Hindlimb muscle (tissue), 1 donor: ENCODE data around the gene PIK3C3. TPM values are rescaled to one million over a fixed set of nuclear protein-coding genes. Genes with fewer than 3 reads are reported as not detected.
"Not testable (repeated sequence)": the region's sequence is repeated elsewhere in the genome, so short reads cannot be mapped to it uniquely, and the experiment has no call there.

ENCODE experiments used
- DNase-seq: peaks from one replicate; pipeline ENCODE4 v3.0.0-alpha.2; 2013
- polyA plus RNA-seq: library from polyadenylated mRNA; unstranded; fragments of 120-200 nt; gene quantifications from one replicate; pipeline ENCODE4 v1.2.1, GENCODE V29; 2013; ENCODE audit not compliant: insufficient read length

The PIK3C3 gene
- polyA plus RNA-seq, 1 donor = 30.9 TPM

DNA sequence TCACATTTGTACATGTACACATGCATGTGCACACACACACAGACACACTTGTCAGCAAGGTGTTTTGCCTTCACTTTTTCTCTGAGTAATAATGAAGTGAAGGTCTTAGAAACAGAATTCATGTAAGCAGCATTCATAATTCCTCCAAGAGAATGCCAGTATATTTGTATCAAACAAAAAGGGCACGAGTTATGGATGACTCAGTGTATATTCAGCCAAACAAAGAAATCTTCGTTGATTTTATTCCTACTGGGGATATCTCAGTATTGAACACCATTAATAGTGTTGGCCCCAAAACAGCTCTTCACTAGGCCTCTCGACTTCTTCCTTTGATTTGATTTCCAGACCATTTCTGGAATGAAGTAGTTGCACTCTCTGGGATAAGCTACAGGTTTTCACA, 125.3 kb downstream of the PIK3C3 start:
- DNase-seq = no peak

DNA sequence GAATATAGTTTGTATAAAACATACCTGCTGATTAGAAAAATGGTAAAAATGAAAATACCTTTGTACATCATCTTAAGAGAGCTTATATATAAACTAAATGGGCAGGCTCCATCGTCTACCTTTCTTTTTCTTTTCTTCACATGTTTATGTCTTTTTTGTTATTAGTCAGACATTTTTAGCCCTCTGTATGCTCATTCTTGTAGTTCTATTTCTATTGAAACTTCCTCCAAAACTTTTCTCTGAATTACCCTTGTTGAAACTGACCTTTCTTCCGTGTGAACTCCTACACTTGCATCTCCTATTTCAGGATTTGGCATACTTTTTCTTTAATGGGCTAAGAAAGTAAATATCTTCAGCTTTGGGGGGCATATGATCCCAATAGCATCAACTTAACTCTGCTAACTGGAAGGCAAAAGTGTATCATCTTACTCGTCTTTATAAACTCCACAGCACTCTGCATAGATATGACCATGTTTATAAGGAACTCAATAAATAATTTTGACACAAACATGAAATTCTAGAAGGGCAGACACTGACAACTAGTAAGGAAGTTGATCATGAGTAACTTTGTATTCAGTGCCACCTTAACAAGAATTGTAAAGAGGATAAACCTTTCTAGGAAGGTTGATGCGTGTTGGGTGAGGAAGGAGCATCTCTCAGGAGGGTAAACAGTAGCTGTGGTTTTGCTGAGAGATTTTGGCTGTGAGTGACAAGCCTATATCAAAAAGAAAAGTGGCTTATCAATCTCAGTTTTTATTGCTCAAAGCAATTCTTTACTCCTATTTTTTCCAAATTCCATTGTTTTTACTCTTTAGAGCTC, 127.6 kb downstream of the PIK3C3 start:
- no peak for DNase-seq

DNA sequence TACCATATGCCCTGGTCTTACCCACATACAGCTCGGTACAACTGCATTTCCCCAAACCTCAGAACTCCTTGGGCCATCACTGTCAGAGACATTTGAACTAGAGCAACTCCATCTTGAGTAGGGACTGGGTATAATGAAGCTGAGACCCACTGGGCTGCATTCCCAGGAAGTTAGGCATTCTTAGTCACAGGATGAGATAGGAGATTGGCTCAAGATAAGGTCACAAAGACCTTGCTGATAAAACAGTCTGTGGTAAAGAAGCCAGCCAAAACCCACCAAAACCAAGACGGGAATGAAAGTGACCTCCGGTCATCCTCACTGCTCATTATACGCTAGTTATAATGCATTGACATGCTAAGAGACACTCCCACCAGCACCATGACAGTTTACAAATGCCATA, 131.3 kb downstream of the PIK3C3 start:
- no peak for DNase-seq

DNA sequence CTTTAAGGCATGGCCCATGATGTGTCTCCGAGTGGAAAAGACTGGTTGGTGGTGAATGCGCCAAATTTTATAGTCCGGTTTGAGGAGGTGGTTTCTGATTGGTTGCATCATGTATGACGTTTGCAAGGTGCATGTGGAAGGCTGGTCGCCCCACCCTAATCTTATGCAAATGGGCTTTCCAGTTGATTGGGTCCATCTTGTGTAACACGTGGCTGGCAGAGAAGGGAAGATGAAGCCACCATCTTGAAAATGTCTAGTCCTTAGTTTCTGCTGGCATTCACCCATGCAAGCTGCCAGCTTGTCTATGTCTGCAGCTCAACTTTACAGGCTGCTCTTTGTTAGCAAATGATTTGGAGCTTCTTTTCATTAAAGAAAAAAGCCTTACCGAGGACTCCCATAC, 132.2 kb downstream of the PIK3C3 start:
- DNase-seq = no peak

DNA sequence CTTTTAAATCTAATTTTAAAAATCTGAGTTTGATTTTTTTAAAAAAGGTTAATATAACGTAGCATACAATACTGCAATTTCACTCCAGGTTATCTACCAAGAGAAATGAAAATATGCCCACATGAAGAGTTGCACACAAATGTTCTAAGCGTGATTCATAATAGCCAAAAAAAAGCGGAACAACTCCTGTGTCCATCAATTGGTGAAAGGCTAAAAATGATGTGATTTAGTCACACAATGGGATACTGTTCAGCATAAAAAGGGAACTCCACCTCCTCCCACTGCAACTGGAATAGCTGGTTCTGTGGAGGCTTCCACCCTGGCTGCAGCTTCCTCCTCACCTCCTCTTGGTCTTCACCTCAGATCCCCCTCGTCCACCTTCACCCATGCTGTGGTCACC, 132.8 kb downstream of the PIK3C3 start:
- DNase-seq = no peak

DNA sequence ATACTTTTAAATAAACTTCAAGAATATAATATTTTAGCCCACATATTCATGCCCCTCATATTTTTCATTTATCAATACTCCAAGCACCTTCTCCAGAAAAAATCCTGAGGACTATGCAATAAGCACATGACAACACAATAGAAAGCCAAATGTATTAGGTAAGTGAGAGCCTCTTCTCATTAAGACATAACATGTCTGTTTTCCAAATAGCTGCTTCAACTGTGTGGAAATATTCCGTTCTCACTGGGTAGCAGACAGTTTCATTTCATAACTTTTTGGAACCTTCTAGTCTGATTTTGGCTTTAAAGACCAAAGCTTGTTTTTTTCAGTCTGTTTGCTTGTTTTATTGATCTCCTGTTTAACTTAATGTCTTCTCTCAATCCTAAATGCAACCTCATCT, 137.8 kb downstream of the PIK3C3 start:
- DNase-seq = no peak

DNA sequence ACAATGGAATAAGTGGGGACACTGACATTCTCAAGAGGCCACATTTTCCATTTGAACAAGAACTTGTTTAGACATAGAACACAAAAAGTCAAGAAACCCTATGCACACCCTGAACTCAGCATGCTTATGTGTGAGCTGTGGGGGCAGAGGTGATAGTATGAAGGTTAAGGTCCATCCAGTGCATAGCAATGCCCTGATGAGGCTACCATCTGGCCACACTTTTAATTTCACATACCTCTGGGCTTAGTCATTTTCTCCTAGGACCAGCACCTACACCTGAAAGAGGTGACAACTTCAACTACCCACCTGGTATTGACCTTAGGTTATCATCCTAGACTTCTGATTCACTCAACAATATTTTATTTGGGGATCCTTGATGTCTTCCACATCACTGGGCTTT, 139.8 kb downstream of the PIK3C3 start:
- DNase-seq = no peak

DNA sequence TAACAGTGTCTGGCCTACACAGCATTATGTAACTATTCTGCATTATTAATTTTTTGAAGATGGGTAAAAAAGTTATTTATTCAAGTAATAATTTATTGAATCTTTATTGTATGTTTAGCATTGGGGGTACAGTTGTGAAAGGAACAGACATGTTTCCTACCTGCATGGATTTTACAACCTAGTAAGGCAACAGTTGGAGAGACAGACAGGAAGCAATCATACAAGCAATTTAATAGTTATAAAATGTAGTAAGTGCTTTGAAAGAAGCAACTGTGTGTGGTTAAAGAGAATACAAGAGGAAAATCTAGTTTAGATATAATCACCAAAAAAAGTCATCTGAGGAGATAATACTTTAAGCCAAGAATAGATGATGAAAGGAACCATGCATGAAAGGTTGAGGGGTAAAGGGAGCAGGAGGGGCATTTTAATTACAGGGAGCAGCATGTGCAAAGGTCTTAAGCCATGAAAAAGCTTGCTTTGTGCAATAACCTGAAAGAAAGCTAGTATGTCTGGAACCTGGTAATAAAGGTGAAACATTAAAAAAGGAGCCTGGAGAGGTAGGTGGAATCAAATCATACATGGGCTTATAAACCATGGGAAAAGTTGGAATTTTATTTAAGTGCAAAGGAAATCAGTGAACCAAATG, 140.8 kb downstream of the PIK3C3 start:
- DNase-seq = no peak

DNA sequence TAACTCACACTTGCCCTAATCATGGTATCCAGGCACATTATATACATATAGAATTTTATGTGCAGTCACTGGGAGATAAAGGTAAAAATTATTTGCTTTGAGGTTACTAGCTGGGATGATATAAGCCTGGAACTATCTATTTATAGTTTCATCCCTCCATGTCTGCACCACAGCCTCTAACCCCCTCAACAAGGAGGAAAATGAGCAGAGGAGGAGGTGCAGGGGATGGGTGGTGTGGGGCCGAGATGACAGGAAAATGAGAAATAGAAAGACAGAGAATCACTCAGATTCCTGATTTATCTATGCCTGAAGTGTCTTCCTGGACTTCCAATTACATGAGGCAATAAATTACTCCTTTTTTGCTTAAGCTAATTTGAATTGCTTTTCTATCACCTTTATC, 145.2 kb downstream of the PIK3C3 start:
- DNase-seq = no peak

DNA sequence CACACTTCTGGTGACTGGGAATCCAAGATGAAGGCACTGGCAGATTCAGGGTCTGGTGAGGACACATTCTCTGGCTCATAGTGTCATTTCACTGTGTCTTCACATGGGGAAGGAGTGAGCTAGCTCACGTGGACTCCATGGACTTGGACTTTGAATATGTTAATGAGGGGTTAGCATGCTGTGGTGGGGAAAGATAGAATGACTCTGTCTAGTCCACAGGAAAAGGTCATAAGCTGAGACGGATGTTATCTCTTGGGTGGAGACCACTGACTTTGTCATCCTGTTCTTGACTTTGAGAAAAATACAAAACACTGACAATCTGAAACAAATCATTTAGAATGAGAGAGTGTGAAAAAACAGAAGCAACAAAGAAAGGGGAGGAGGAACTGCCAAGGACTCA, 145.9 kb downstream of the PIK3C3 start:
- DNase-seq = no peak

DNA sequence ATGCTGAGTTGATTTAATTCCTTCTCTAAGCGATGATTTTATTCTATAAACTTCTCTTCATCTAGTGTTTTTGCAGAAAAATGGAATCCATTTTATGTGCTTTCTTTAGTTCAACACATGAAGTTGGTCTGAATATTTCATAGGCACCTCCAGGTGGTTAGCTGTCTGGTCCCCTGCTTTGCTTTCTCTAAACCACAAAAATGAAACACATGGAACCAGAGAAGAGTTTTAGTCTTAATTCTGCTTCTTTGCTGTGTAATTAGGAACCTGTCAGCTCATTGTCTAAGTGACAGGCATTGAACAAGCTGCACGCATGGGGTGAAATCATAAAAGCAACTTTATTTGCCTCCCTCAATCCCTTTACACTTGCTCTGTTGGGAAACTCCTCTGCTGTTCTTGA, 150.4 kb downstream of the PIK3C3 start:
- no peak for DNase-seq

DNA sequence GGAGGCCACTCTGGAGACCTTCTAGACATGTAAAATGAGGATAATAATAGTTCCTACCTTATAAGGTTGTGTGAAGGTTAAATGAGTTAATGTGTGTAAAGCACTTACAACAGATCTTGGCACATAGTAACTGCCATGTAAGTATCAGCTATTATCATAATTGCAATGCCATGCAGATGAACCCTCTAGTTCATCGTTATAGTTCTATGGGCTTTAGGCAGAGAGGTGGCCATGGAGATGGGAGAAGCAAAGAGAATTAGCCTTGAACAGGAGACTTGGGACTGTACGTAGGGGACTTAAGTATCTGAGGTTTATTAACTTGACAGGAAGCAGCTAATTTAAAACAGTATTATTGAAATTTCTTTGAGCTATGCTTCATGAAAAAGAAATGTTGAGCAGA, 151.8 kb downstream of the PIK3C3 start:
- no peak for DNase-seq

DNA sequence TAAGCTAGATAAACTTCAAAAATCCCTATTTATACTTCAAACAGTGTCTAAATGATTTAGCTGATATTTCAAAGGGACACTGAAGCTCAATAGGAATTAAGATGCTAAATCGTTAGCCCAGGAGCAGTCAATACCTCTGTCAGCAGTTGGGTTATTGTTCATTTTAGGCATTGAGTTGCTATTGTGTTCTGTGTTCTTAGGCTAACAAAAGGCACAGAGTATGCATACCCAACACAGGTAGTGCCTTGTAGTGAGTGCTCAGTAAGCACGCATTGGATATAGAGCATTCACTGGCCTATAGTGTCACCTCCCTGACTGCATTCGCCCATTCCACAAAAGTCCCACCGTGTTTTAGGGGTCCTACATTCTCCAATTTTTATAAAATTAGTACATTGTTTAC, 152.3 kb downstream of the PIK3C3 start:
- no peak for DNase-seq

DNA sequence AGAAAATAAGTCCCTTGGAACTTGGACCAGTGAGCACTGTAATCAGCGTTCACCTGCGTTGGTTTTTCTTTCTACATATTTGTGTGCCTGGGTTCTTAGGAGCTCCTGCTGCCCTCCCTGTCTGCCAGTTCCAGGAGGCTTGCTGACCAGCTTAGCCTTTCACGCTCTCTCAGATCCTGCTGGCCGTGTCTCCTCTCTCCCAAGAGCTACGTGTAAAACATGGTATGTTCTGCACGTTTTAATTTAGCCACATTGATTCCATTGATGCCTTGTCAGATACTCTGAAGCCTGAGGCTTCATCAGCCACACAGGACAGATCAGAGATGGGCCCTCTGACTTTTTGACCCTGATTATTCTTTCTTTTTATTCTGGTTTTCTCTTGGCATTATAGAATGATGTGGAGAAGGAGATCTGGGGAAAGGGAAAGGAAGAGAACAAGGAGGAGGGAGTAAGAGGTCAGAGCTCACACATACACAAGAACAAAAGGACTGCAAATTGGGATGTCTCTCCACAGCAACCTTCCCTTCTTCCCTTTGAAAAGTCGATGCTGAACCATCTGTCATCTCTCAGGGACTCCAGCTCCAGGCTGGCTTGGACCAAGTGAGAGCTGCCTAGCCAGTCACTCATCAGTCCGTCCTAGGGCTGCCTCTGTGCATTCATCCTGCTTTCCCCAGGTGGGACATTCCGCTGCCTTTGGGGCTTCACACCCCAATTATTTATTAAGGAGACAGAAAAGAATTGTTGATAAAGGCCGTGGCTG, 152.8 kb downstream of the PIK3C3 start:
- DNase-seq = no peak

DNA sequence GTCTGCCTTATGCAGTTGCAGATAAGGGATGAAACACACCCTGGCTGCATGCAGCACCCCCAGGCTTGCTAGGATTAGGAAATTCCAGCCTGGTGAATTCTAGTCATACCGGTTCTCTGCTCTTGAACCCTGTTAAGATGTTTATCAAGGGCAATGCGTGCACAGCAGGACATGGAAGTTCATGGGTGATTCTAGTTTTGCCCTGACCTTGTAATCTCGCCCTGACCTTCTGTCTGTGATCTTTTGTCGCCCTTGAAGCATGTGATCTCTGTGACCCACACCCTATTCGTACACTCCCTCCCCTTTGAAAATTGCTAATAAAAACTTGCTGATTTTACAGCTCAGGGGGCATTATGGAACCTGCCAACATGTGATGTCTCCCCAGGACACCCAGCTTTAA, 157.1 kb downstream of the PIK3C3 start:
- not testable (repeated sequence) for DNase-seq

DNA sequence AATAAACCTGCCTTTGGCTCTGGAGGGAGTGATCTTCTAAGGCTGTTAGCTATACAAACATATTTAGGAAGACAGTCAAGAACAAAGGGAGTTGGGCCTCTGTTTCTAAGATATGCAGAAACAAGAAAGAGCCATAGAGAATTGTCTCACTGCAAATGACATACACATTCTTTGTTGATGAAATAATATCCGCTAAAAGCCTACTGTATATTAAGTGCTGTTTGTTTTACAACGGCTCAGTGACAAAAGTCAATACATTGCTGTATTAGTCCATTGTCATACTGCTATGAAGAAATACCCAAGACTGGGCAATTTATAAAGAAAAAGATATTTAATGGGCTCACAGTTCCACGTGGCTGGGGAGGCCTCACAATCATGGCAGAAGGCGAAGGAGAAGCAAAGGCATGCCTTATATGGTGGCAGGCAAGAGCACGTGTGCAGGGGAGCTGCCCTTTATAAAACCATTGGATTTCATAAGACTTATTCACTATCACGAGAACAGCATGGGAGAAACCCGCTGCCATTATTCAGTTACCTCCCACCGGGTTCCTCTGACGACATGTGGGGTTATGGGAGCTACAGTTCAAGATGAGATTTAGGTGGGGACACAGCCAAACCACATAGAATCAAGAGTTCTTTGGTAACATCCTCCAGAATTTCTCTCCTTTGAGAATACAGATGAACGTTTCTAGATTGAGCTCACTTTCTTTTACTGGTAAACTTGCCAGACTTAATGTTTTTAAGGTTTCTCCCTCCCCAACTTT, 157.8 kb downstream of the PIK3C3 start:
- no peak for DNase-seq

DNA sequence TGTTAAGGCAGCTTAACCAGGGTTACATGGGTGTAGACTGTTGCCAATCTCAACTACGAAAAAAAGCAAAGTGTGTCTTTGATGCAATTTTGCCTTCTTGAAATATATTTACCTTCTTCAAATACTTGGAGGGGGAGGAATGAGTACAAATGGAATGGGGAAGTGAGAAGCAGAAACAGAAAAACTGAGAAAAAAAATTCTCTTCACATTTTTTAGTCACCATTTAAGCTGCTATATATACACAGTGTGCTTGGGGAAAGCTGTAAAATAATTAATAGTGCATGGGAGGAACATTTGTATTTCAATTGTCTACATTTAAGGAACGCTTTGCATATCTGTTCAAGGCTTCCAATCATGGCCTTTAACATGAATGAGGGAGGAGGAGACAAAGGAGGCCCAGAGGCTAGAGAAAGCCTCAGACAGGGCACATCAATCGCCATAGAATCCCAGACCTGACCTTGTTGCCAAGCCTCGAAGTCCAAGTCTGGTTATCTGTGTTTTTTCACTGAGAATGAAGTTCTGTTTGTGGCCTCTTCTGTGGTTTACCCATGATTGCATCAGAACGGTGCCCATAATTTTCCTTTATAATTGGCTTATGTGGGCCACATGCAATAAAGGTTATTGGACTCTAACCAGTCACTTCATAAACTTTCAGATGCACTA, 158.6 kb downstream of the PIK3C3 start:
- DNase-seq = no peak

DNA sequence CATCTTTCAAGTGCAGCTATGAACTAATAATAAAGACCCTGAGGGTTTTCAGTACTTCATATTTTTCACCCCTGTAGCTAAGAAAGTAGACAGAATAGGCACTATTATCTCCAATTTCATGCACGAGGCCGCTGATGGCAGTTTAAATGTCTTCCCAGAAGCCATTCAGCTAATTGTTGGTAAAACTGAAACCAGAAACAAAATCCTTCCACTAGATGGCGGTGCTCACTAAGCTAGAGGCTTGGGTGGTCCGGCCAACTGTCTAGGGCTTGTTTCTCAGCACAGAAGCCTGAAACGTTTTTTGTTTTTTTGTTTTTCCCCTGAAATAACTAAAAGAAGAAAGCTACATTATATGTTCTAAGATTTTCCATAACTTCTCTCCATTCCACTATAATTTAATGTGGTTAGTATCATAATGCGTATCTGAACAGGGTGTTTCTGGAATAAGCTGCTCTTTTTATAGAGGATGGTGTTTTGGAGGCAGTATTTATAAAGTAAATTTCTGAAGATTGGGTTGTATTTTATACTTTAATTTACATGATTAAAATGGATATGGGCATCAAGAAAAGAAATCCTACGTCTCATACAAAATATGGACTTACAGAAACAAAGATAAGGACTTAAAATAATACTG, 159.4 kb downstream of the PIK3C3 start:
- peak; percentile 81 for DNase-seq

DNA sequence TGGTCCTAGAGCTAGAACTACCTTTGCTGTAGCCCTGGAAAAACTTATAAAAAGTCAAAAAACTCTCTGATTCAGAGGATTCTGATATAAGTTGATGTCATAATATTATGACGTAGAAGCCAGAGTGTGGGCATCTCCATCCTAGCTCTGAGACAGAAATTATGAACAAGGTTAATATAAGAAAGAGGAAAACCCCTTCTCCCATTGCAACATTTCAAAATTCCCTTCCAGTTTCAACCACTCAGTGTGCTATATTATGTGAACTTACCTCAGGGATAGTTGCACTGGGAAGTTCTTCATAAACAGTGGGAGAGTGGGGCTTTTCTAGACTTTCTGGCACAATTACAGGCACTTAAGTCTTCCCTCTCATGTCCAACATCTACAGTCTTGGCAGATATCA, 171.6 kb downstream of the PIK3C3 start:
- DNase-seq = no peak

DNA sequence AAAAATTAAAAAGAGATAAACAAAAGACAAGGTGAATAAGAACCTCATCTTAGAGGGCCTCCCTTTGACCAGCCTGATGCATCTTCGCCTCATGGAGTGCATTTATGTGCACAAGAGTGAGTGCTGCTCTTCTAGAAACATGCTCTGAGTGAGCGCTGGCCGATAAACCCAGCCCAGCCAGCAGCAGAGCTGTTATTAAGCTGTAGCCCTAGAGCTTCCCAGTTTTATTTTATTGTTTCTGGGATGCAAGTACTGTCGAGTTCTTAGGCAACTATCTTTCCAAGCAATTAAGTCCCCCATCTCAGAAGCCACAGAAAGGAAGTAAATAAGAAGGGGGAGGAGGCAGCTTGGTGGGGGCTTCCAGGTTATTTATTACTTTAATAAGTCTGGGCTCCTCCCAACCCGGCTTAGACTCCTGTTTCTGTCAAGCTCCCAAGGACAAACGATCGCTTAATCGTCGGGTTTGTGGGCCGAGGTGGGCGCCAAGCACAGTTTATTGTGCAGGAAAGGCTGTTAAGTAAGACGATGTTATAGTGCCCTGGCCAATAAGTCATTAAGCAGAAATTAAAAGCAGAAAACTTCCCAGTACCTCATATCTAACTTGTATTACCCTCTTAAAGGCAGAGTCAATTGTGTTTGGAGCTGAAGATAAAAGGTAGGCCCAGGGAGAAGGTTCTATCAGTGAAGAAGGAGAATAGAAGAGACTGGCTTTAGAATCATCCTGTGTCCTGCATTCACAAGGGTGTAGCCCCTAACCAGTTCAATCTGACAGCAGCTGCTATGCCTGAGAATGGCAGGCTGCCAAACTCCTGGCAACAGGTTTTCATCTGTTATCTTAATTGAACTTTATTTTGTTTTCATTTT, 176.3 kb downstream of the PIK3C3 start:
- no peak for DNase-seq

DNA sequence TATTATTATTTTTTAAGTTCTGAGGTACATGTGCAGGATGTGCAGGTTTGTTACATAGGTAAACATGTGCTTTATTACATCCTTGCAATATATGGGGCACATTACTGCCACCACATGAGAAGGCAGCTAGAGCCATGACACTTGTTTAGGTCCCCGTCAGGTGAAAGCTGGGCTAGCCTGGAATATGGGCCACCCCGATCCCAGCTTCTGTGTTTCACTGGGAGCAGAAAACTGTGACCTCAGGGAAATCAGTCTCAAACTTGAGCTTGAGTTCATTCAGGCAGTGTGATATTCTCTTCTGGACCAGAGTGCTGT, 176.9 kb downstream of the PIK3C3 start:
- DNase-seq = no peak
